Suprapubic skin (tissue), 3 donors: ENCODE measurements around the gene WWC2.

ENCODE experiments used
- CTCF ChIP-seq, 2 donors: fragments of 200-600 bp in 1 of 2; fragments of 450-650 bp in 1 of 2; sonication (generic) in 1 of 2; IDR thresholded peaks; one replicate each; pipeline ENCODE4 v1.5.1; 2016 to 2019; ENCODE audit warnings: antibody characterized with exemption in 2 of 2, mild to moderate bottlenecking in 1 of 2, moderate library complexity in 1 of 2
- POLR2A ChIP-seq, 2 donors: fragments of 450-650 bp; IDR thresholded peaks; one replicate each; pipeline ENCODE4 v1.6.1; 2017; ENCODE audit warnings: antibody characterized with exemption in 2 of 2, mild to moderate bottlenecking in 2 of 2, moderate library complexity in 2 of 2

- no peak for TF ChIP-seq CTCF (IDR thresholded peaks at IDR 0.05)
- no peak for TF ChIP-seq POLR2A (IDR thresholded peaks at IDR 0.05)
Measured at GRCh38 chr4:183337833-183338232, 238.8 kb downstream of the WWC2 start.
